Liver (tissue), 9 donors: ENCODE measurements around the gene NRROS. TPM values are rescaled to one million over a fixed set of nuclear protein-coding genes. Genes with fewer than 3 reads are reported as not detected.

Experiments used
- DNase-seq: peaks from one replicate; pipeline ENCODE4 v3.0.0-alpha.2; 2017; ENCODE audit warnings: low spot score
- H3K27ac ChIP-seq, 2 donors: one replicate each; pipeline ENCODE4 v1.7.0; 2013; ENCODE audit warnings: inconsistent platforms in 2 of 2, low read length in 2 of 2, control low read depth in 1 of 2, low read depth in 1 of 2, mild to moderate bottlenecking in 1 of 2
- H3K27me3 ChIP-seq, 4 donors: one replicate each; pipeline versions ENCODE4 v1.6.1 to v1.7.0; 2013; ENCODE audit warnings: low read length in 3 of 4, inconsistent platforms in 1 of 4, mild to moderate bottlenecking in 1 of 4, moderate library complexity in 1 of 4; ENCODE audit not compliant: control insufficient read depth in 4 of 4, insufficient read depth in 4 of 4
- H3K36me3 ChIP-seq, 4 donors: one replicate each; pipeline versions ENCODE4 v1.6.1 to v1.7.0; 2013; ENCODE audit warnings: low read length in 3 of 4, mild to moderate bottlenecking in 3 of 4, low read depth in 1 of 4, moderate library complexity in 1 of 4; ENCODE audit not compliant: control insufficient read depth in 4 of 4, insufficient read depth in 3 of 4
- H3K4me1 ChIP-seq, 4 donors: one replicate each; pipeline versions ENCODE4 v1.6.1 to v1.7.0; 2013; ENCODE audit warnings: low read length in 3 of 4, mild to moderate bottlenecking in 3 of 4, moderate library complexity in 1 of 4; ENCODE audit not compliant: control insufficient read depth in 4 of 4, insufficient read depth in 4 of 4
- H3K4me3 ChIP-seq, 3 donors: one replicate each; pipeline versions ENCODE4 v1.6.1 to v1.7.0; 2013; ENCODE audit warnings: low read length in 3 of 3, control low read depth in 1 of 3, low read depth in 1 of 3, mild to moderate bottlenecking in 1 of 3
- H3K9ac ChIP-seq, 2 donors: one replicate each; pipeline ENCODE4 v1.7.0; 2013; ENCODE audit warnings: low read length in 2 of 2, mild to moderate bottlenecking in 2 of 2, moderate library complexity in 2 of 2, control low read depth in 1 of 2, low read depth in 1 of 2
- H3K9me3 ChIP-seq, 4 donors: one replicate each; pipeline versions ENCODE4 v1.6.1 to v1.7.0; 2013; ENCODE audit warnings: low read length in 3 of 4; ENCODE audit not compliant: control insufficient read depth in 4 of 4
- CTCF ChIP-seq: fragments of 150-350 bp; IDR thresholded peaks from 2 replicates; pipeline ENCODE4 v1.5.1; 2017; ENCODE audit warnings: improper control_type of control experiment, low read depth, low read length; ENCODE audit not compliant: missing input control
- EGR1 ChIP-seq, 2 donors: IDR thresholded peaks; 2 replicates each; pipeline ENCODE4 v1.6.1; 2016 to 2018; ENCODE audit warnings: antibody characterized with exemption in 2 of 2, low read depth in 2 of 2
- FOXA1 ChIP-seq: IDR thresholded peaks from 2 replicates; pipeline ENCODE4 v1.6.1; 2016; ENCODE audit warnings: antibody characterized with exemption
- FOXA2 ChIP-seq: IDR thresholded peaks from 2 replicates; pipeline ENCODE4 v1.6.1; 2016; ENCODE audit warnings: antibody characterized with exemption
- GABPA ChIP-seq, 2 donors: IDR thresholded peaks in 1 of 2; conservative IDR thresholded peaks in 1 of 2; 2 replicates each; pipeline ENCODE4 v1.6.1; 2016; ENCODE audit warnings: antibody characterized with exemption in 2 of 2, mild to moderate bottlenecking in 1 of 2, moderate library complexity in 1 of 2
- HNF4A ChIP-seq, 2 donors: conservative IDR thresholded peaks; 2 replicates each; pipeline ENCODE4 v1.6.1; 2016; ENCODE audit warnings: antibody characterized with exemption in 2 of 2, mild to moderate bottlenecking in 2 of 2
- HNF4G ChIP-seq: IDR thresholded peaks from 2 replicates; pipeline ENCODE4 v1.6.1; 2016; ENCODE audit warnings: antibody characterized with exemption
- JUND ChIP-seq, 2 donors: IDR thresholded peaks; 2 replicates each; pipeline ENCODE4 v1.6.1; 2016; ENCODE audit warnings: antibody characterized with exemption in 2 of 2
- NR2F2 ChIP-seq: IDR thresholded peaks from 2 replicates; pipeline ENCODE4 v1.6.1; 2016; ENCODE audit warnings: antibody characterized with exemption
- RAD21 ChIP-seq, 2 donors: IDR thresholded peaks; 2 replicates each; pipeline ENCODE4 v1.6.1; 2016; ENCODE audit warnings: antibody characterized with exemption in 2 of 2, mild to moderate bottlenecking in 2 of 2
- REST ChIP-seq: IDR thresholded peaks from 2 replicates; pipeline ENCODE4 v1.6.1; 2016; ENCODE audit warnings: antibody characterized with exemption, mild to moderate bottlenecking
- RXRA ChIP-seq, 2 donors: IDR thresholded peaks; 2 replicates each; pipeline ENCODE4 v1.6.1; 2017 to 2018; ENCODE audit warnings: antibody characterized with exemption in 2 of 2, mild to moderate bottlenecking in 1 of 2
- SP1 ChIP-seq: IDR thresholded peaks from 2 replicates; pipeline ENCODE4 v1.6.1; 2018; ENCODE audit warnings: antibody characterized with exemption, mild to moderate bottlenecking
- TAF1 ChIP-seq: conservative IDR thresholded peaks from 2 replicates; pipeline ENCODE4 v1.6.1; 2016; ENCODE audit warnings: antibody characterized with exemption, mild to moderate bottlenecking
- YY1 ChIP-seq: IDR thresholded peaks from 2 replicates; pipeline ENCODE4 v1.6.1; 2016; ENCODE audit warnings: antibody characterized with exemption, mild to moderate bottlenecking
- ZBTB33 ChIP-seq: IDR thresholded peaks from 2 replicates; pipeline ENCODE4 v1.6.1; 2016; ENCODE audit warnings: antibody characterized with exemption
- WGBS: extraction: QIAGEN DNeasy Blood & Tissue Kit; methylation state at CpG from one replicate; pipeline ENCODE4 v1.1.7; 2013; 5-methylcytosine and 5-hydroxymethylcytosine counted together
- polyA plus RNA-seq, 2 donors: library from polyadenylated mRNA; stranded (reverse) in 1 of 2; unstranded in 1 of 2; fragments of 200-250 nt in 1 of 2; fragments of >200 nt in 1 of 2; fragmentation: Nextera tagmentation in 1 of 2; extraction: Ambion mirVana in 1 of 2; gene quantifications; one replicate each; pipeline versions ENCODE4 v1.2.1 to v1.2.3, GENCODE V29; 2013 to 2015
- total RNA-seq, 2 donors: library from RNA; depleted of rRNA; stranded (reverse); fragments of >200 nt; gene quantifications; one replicate each; pipeline ENCODE4 v1.2.3, GENCODE V29; 2014
- TF ChIP-seq, protein P1 (sequence below): IDR thresholded peaks from 2 replicates; pipeline ENCODE4 v1.6.1; 2016; ENCODE audit warnings: antibody characterized with exemption
- TF ChIP-seq, protein P2 (sequence below): IDR thresholded peaks from 2 replicates; pipeline ENCODE4 v1.6.1; 2016; ENCODE audit warnings: antibody characterized with exemption
- donor health status: healthy.
- donor health status: healthy.
- donor health status: healthy.
- donor health status: healthy.
- donor health status: healthy.

Gene NRROS
- total and polyA plus RNA-seq, 4 donors = 0.82 to 9.2 (median 3.0) TPM

DNA sequence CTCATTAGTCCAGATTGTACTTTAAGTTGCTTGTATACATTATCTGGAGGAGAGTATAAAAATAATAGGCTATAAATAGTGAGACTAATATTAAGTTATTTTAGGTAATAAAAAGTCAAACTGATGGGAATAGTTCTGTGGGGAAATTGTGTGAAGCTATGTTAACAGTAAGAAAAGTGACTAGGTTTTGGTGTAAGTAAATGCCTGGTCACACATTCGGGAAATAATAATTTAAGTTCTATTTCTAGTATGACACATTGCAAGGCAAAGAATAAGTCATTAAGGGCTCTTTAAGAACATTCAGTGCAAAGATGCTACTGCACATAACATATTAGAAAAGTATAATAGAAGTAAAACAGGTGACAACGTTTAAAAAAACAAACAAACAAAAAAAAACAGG lies 18.8 kb upstream of the NRROS start:
- 71% methylated on average over 2 of the region's 2 CpGs for WGBS
- H3K9ac ChIP-seq = no peak overlapping the region
- H3K27ac ChIP-seq = no peak overlapping the region
- no peak for TF ChIP-seq RAD21 (IDR thresholded peaks at IDR 0.05)
- TF ChIP-seq SP1 = no peak
- TF ChIP-seq YY1 = no peak
- TF ChIP-seq REST = no peak
- TF ChIP-seq ZBTB33 = no peak
- no peak for TF ChIP-seq GABPA (IDR thresholded peaks at IDR 0.05 in 1 of 2, conservative IDR thresholded peaks at IDR 0.05 in 1 of 2)
- no peak for TF ChIP-seq RXRA (IDR thresholded peaks at IDR 0.05)
- TF ChIP-seq, protein P1, sequence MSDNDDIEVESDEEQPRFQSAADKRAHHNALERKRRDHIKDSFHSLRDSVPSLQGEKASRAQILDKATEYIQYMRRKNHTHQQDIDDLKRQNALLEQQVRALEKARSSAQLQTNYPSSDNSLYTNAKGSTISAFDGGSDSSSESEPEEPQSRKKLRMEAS = no peak
- TF ChIP-seq FOXA2 = no peak
- no peak for TF ChIP-seq TAF1
- TF ChIP-seq EGR1 (IDR thresholded peaks at IDR 0.05; ENCODE audit: low read depth in 2 of 2) = no peak
- no peak for TF ChIP-seq HNF4G
- TF ChIP-seq, protein P2, sequence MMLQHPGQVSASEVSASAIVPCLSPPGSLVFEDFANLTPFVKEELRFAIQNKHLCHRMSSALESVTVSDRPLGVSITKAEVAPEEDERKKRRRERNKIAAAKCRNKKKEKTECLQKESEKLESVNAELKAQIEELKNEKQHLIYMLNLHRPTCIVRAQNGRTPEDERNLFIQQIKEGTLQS = no peak
- no peak for TF ChIP-seq CTCF
- no peak for TF ChIP-seq JUND (IDR thresholded peaks at IDR 0.05)
- H3K4me3 ChIP-seq = no peak overlapping the region
- H3K27me3 ChIP-seq = peaks cover 0 to 2% (median 0%) of the 10 kb centered on the region in 4 donors
- H3K4me1 ChIP-seq = no peaks in the 10 kb centered on the region
- H3K36me3 ChIP-seq = no peaks in the 10 kb centered on the region
- DNase-seq = no peak
- no peaks in the 10 kb centered on the region for H3K9me3 ChIP-seq

DNA sequence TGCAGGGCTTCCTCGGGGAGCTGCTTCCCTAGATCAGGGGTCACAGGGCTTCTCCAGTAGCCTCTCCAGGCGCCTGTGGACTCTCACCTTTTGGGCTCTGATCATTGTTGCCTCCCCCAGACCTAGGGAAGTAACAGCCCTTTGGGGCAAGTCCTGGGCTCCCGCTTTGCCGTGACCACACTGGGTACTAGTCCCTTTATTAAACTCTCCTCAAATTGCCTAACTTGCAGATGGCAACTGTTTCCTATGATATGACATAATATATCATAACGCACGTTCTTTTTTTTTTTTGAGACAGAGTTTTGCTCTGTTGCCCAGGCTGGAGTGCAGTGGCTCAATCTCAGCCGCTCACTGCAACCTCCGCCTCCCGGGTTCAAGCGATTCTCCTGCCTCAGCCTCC lies 17.9 kb upstream of the NRROS start:
- no peak for DNase-seq
- no peaks in the 10 kb centered on the region for H3K36me3 ChIP-seq
- H3K27me3 ChIP-seq = peaks cover 0 to 2% (median 0%) of the 10 kb centered on the region in 4 donors
- H3K27ac ChIP-seq = no peak overlapping the region
- no peak overlapping the region for H3K4me3 ChIP-seq
- no peaks in the 10 kb centered on the region for H3K4me1 ChIP-seq
- WGBS = 85% methylated on average over 10 of the region's 10 CpGs
- no peaks in the 10 kb centered on the region for H3K9me3 ChIP-seq
- no peak overlapping the region for H3K9ac ChIP-seq
- TF ChIP-seq ZBTB33 (no peak), JUND (IDR thresholded peaks at IDR 0.05) (no peak), SP1 (no peak), NR2F2 (no peak), HNF4A (conservative IDR thresholded peaks at IDR 0.05) (no peak), FOXA1 (no peak), TAF1 (no peak), HNF4G (no peak), RXRA (IDR thresholded peaks at IDR 0.05) (no peak), YY1 (no peak), CTCF (no peak), GABPA (IDR thresholded peaks at IDR 0.05 in 1 of 2, conservative IDR thresholded peaks at IDR 0.05 in 1 of 2) (no peak), RAD21 (IDR thresholded peaks at IDR 0.05) (no peak)
- TF ChIP-seq, protein P2 = no peak
- TF ChIP-seq, protein P1 = no peak
